CD8-positive, alpha-beta memory T cell (primary cell): ENCODE results near the gene KLB. TPM values are rescaled to one million over a fixed set of nuclear protein-coding genes. Genes with fewer than 3 reads are reported as not detected.

ENCODE experiments used
- CTCF ChIA-PET: fragments of 350-600 bp; sonication (Branson Sonifier 250); formaldehyde crosslinking; loops from one replicate; lab custom pipeline; 2021; ENCODE audit warnings: antibody characterized with exemption; lab: Charles Lee
- POLR2A ChIA-PET: fragments of 350-600 bp; sonication (Branson Sonifier 250); formaldehyde crosslinking; loops from one replicate; lab custom pipeline; 2021; ENCODE audit warnings: antibody characterized with exemption; lab: Charles Lee
- DNase-seq, 5 donors: peaks; one replicate each; pipeline versions ENCODE4 v3.0.0 to v3.0.0-alpha.2; 2020 to 2022; ENCODE audit warnings: mixed read lengths in 1 of 5
- H3K27ac ChIP-seq: one replicate; pipeline ENCODE4 v1.7.0; 2013; ENCODE audit warnings: low read depth, mild to moderate bottlenecking, low read length, moderate library complexity
- H3K27me3 ChIP-seq: 2 replicates; pipeline ENCODE4 v1.7.0; 2013; ENCODE audit warnings: low read length, mild to moderate bottlenecking; ENCODE audit not compliant: insufficient read depth, poor library complexity, severe bottlenecking
- H3K36me3 ChIP-seq: 2 replicates; pipeline ENCODE4 v1.7.0; 2013; ENCODE audit warnings: mild to moderate bottlenecking, low read length, moderate library complexity; ENCODE audit not compliant: insufficient read depth
- H3K4me1 ChIP-seq: 2 replicates; pipeline ENCODE4 v1.7.0; 2013; ENCODE audit warnings: mild to moderate bottlenecking, low read length, moderate library complexity; ENCODE audit not compliant: insufficient read depth
- H3K4me3 ChIP-seq: 2 replicates; pipeline ENCODE4 v1.7.0; 2013; ENCODE audit warnings: mild to moderate bottlenecking, low read length
- H3K9me3 ChIP-seq: 2 replicates; pipeline ENCODE4 v1.7.0; 2013; ENCODE audit warnings: mild to moderate bottlenecking, low read length
- H3K27ac Mint-ChIP-seq, 8 donors: one replicate each; pipeline ENCODE4 v1.8.0; 2020 to 2021; ENCODE audit warnings: mixed read lengths in 8 of 8, mild to moderate bottlenecking in 6 of 8, inconsistent platforms in 3 of 8, moderate library complexity in 3 of 8
- H3K27me3 Mint-ChIP-seq, 2 donors: one replicate each; pipeline ENCODE4 v1.8.0; 2020 to 2021; ENCODE audit warnings: mixed read lengths in 2 of 2, mild to moderate bottlenecking in 1 of 2, moderate library complexity in 1 of 2
- H3K36me3 Mint-ChIP-seq, 3 donors: one replicate each; pipeline ENCODE4 v1.8.0; 2020 to 2021; ENCODE audit warnings: mixed read lengths in 3 of 3, inconsistent platforms in 1 of 3, mild to moderate bottlenecking in 1 of 3
- H3K4me1 Mint-ChIP-seq, 3 donors: one replicate each; pipeline ENCODE4 v1.8.0; 2020 to 2021; ENCODE audit warnings: mixed read lengths in 3 of 3, inconsistent platforms in 1 of 3, mild to moderate bottlenecking in 1 of 3
- H3K4me3 Mint-ChIP-seq, 7 donors: one replicate each; pipeline ENCODE4 v1.8.0; 2020 to 2021; ENCODE audit warnings: mixed read lengths in 7 of 7, mild to moderate bottlenecking in 6 of 7, moderate library complexity in 4 of 7, inconsistent platforms in 2 of 7
- H3K9me3 Mint-ChIP-seq, 5 donors: one replicate each; pipeline ENCODE4 v1.8.0; 2020 to 2022; ENCODE audit warnings: mixed read lengths in 5 of 5, mild to moderate bottlenecking in 3 of 5, moderate library complexity in 2 of 5, inconsistent platforms in 1 of 5
- polyA plus RNA-seq: library from polyadenylated mRNA; unstranded; fragments of 300-500 nt; fragmentation: Illumina TruSeq; gene quantifications from one replicate; pipeline ENCODE4 v1.2.3, GENCODE V29; 2021
- total RNA-seq, 2 experiments: library from RNA; stranded (reverse); gene quantifications; one replicate each; pipeline ENCODE4 v1.2.3, GENCODE V29; 2021

Gene KLB
- total and polyA plus RNA-seq, 3 experiments from 2014 or later: not detected

DNA sequence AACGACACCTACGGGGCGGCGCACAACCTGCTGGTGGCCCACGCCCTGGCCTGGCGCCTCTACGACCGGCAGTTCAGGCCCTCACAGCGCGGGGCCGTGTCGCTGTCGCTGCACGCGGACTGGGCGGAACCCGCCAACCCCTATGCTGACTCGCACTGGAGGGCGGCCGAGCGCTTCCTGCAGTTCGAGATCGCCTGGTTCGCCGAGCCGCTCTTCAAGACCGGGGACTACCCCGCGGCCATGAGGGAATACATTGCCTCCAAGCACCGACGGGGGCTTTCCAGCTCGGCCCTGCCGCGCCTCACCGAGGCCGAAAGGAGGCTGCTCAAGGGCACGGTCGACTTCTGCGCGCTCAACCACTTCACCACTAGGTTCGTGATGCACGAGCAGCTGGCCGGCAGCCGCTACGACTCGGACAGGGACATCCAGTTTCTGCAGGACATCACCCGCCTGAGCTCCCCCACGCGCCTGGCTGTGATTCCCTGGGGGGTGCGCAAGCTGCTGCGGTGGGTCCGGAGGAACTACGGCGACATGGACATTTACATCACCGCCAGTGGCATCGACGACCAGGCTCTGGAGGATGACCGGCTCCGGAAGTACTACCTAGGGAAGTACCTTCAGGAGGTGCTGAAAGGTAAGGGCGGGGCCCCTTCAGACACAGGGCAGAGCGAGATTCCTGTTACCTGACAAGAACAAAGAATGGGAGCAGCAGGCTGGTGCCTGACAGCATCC, 40.3 kb downstream of the KLB start:
- Histone ChIP-seq H3K36me3 (peaks cover 9% of the 10 kb centered on the region), H3K27ac (no peak overlapping the region), H3K27me3 (no peaks in the 10 kb centered on the region), H3K9me3 (no peaks in the 10 kb centered on the region), H3K4me1 (peaks cover 9% of the 10 kb centered on the region), H3K4me3 (peak overlapping the region; percentile 53)
- H3K9me3 Mint-ChIP-seq: no peaks in the 10 kb centered on the region
- ChIA-PET POLR2A (interaction anchor here (0.7 to 1.8 kb wide), 2 partner anchors 12 to 1439 kb away, joined by 3 to 6 read pairs; partner anchors contain the start of genes LIAS and RPL9), CTCF (interaction anchor here (1.9 kb wide), 1 partner anchor 12 kb away, joined by 5 read pairs; the partner anchor contains the start of genes LIAS and RPL9)
- peaks cover 0 to 15% (median 3%) of the 10 kb centered on the region in 3 donors for H3K4me1 Mint-ChIP-seq
- peaks cover 0 to 16% (median 7%) of the 10 kb centered on the region in 3 donors for H3K36me3 Mint-ChIP-seq
- peak overlapping the region; percentile 10 to 80 (median 59) for H3K4me3 Mint-ChIP-seq
- no peaks in the 10 kb centered on the region for H3K27me3 Mint-ChIP-seq
- DNase-seq: peak; percentile 20 to 76 (median 33)
- H3K27ac Mint-ChIP-seq: peak overlapping the region in 4 of 8 donors; percentile 40 to 80 (median 63)

DNA sequence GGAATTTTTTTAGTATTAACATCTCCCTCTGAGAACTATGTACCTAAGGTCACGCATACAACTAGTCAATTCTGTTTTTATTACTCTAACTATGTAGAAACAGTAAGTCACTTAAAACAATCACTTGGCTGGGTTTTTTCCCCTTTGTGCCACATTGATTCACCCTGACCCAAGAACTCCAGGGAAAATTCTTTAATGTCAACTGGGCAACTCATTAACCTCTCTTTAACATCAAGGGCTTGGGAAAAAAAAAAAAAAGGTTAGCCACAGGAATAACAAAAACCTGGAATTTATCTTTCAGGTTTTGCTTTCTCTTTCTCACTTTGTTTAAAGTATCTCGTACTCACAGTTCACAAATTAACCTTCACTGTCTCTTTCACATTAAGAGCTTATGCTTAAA, 43.9 kb downstream of the KLB start:
- Mint-ChIP-seq H3K36me3 (peaks cover 0 to 51% (median 20%) of the 10 kb centered on the region in 3 donors), H3K9me3 (no peaks in the 10 kb centered on the region), H3K27me3 (no peaks in the 10 kb centered on the region), H3K4me3 (no peak overlapping the region), H3K4me1 (peaks cover 7 to 29% (median 15%) of the 10 kb centered on the region in 3 donors), H3K27ac (peak overlapping the region in 6 of 8 donors; percentile 35 to 83 (median 60))
- Histone ChIP-seq H3K4me1 (peaks cover 9% of the 10 kb centered on the region), H3K4me3 (no peak overlapping the region), H3K9me3 (no peaks in the 10 kb centered on the region), H3K27me3 (no peaks in the 10 kb centered on the region), H3K27ac (no peak overlapping the region), H3K36me3 (peaks cover 32% of the 10 kb centered on the region)
- ChIA-PET CTCF (no interaction called here), POLR2A (no interaction called here)
- no peak for DNase-seq

DNA sequence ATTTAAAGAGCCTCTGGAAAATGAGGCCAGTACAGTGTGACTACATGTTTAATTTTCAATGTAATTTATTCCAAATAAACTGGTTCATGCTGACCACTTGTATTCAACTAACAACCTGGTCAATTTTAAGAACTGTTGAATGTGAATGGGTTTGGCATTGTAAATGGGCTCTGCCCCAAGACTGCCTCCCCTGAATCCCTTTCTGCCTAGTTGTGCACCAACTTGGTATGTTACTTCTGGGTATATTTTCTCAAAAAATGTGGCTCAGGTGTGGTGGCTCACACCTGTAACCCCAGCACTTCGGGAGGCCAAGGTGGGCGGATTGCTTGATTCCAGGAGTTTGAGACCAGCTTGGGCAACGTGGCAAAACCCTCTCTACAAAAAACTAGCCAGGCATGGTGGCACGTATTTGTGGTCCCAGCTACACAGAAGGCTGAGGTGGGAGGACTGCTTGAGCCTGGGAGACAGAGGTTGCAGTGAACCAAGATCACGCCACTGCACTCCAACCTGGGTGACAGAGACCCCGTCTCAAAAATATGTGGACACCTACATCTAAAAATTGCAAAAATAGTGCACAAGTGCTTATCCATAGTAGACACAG, 44.8 kb downstream of the KLB start:
- no peaks in the 10 kb centered on the region for H3K9me3 ChIP-seq
- peak overlapping the region in 1 of 7 donors; percentile 30 for H3K4me3 Mint-ChIP-seq
- DNase-seq: no peak
- ChIA-PET CTCF (no interaction called here), POLR2A (no interaction called here)
- peak overlapping the region in 4 of 8 donors; percentile 18 to 80 (median 60) for H3K27ac Mint-ChIP-seq
- H3K36me3 ChIP-seq: peaks cover 38% of the 10 kb centered on the region
- no peak overlapping the region for H3K27ac ChIP-seq
- no peaks in the 10 kb centered on the region for H3K27me3 Mint-ChIP-seq
- peaks cover 0 to 59% (median 22%) of the 10 kb centered on the region in 3 donors for H3K36me3 Mint-ChIP-seq
- no peaks in the 10 kb centered on the region for H3K27me3 ChIP-seq
- H3K4me1 Mint-ChIP-seq: peaks cover 13 to 38% (median 24%) of the 10 kb centered on the region in 3 donors
- peaks cover 12% of the 10 kb centered on the region for H3K4me1 ChIP-seq
- H3K9me3 Mint-ChIP-seq: no peaks in the 10 kb centered on the region
- no peak overlapping the region for H3K4me3 ChIP-seq

DNA sequence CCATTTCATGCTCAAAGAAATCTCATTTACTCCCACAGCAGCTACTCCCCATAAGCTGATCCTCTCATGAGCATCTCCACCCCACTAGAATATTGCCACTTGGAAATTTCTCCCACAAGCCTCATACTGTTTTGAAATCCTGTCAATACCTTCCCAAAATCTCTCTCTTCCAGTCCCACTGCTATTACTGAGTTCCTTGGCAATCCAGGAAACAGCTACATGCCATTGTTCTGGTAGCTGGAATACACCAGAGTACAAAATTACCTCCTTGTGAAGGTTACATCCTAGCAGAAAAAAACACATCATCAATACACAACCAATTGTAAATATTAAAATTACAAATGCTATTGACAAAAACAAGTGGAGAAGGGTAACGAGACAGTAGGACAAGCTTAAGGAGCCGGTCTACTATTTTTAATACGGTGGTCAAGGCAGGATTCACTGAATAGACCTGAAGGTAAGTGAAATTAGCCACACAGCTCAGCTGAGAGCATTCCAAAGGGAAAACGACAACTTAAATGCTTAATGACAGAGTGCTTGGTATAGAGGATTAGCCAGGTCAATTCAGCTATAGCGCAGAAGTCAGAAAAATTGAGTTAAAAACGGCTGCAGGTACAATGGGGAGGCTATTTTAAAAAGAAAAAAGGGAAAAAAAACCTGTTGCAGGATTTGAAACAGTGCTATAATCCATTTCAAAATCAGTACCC, 45.6 kb downstream of the KLB start:
- H3K27ac Mint-ChIP-seq: peak overlapping the region in 3 of 8 donors; percentile 37 to 80 (median 58)
- H3K9me3 ChIP-seq: no peaks in the 10 kb centered on the region
- H3K4me3 ChIP-seq: no peak overlapping the region
- peaks cover 3 to 66% (median 28%) of the 10 kb centered on the region in 3 donors for H3K36me3 Mint-ChIP-seq
- H3K27me3 ChIP-seq: no peaks in the 10 kb centered on the region
- H3K4me3 Mint-ChIP-seq: no peak overlapping the region
- H3K4me1 ChIP-seq: peaks cover 15% of the 10 kb centered on the region
- no peak for DNase-seq
- no peaks in the 10 kb centered on the region for H3K27me3 Mint-ChIP-seq
- ChIA-PET POLR2A (no interaction called here), CTCF (no interaction called here)
- peaks cover 20 to 41% (median 32%) of the 10 kb centered on the region in 3 donors for H3K4me1 Mint-ChIP-seq
- no peaks in the 10 kb centered on the region for H3K9me3 Mint-ChIP-seq
- H3K27ac ChIP-seq: no peak overlapping the region
- peaks cover 45% of the 10 kb centered on the region for H3K36me3 ChIP-seq

- POLR2A ChIA-PET: interaction anchor here (0.6 kb wide), 1 partner anchor 106 kb away, joined by 5 read pairs; no protein-coding TSS in a partner anchor
- no peaks in the 10 kb centered on the region for H3K9me3 Mint-ChIP-seq
These were observed 46.3 kb downstream of the KLB start for GRCh38 chr4:39452860-39453587.

GRCh38 chr4:39453738-39454137, 47.0 kb downstream of the KLB start:
- no peaks in the 10 kb centered on the region for H3K27me3 ChIP-seq
- H3K36me3 Mint-ChIP-seq: peaks cover 5 to 81% (median 31%) of the 10 kb centered on the region in 3 donors
- peaks cover 29 to 45% (median 44%) of the 10 kb centered on the region in 3 donors for H3K4me1 Mint-ChIP-seq
- H3K27ac ChIP-seq: no peak overlapping the region
- H3K4me3 Mint-ChIP-seq: no peak overlapping the region
- H3K4me1 ChIP-seq: peaks cover 18% of the 10 kb centered on the region
- H3K36me3 ChIP-seq: peaks cover 51% of the 10 kb centered on the region
- H3K27ac Mint-ChIP-seq: peak overlapping the region in 1 of 8 donors; percentile 80
- no peak overlapping the region for H3K4me3 ChIP-seq
- no peaks in the 10 kb centered on the region for H3K9me3 ChIP-seq
- no peaks in the 10 kb centered on the region for H3K9me3 Mint-ChIP-seq
- no peak for DNase-seq
- ChIA-PET POLR2A (interaction anchor here (0.6 kb wide), 1 partner anchor 105 kb away, joined by 5 read pairs; no protein-coding TSS in a partner anchor), CTCF (no interaction called here)
- no peaks in the 10 kb centered on the region for H3K27me3 Mint-ChIP-seq

More at GRCh38 chr4:39452860-39453587, 46.3 kb downstream of the KLB start:
- peaks cover 5 to 74% (median 31%) of the 10 kb centered on the region in 3 donors for H3K36me3 Mint-ChIP-seq
- Histone ChIP-seq H3K9me3 (no peaks in the 10 kb centered on the region), H3K27ac (no peak overlapping the region), H3K4me3 (no peak overlapping the region), H3K4me1 (peaks cover 18% of the 10 kb centered on the region), H3K27me3 (no peaks in the 10 kb centered on the region), H3K36me3 (peaks cover 51% of the 10 kb centered on the region)
- peak overlapping the region in 2 of 8 donors; percentile 38 to 80 for H3K27ac Mint-ChIP-seq
- no peak for DNase-seq
- no peaks in the 10 kb centered on the region for H3K27me3 Mint-ChIP-seq
- peak overlapping the region in 1 of 7 donors; percentile 34 for H3K4me3 Mint-ChIP-seq
- H3K4me1 Mint-ChIP-seq: peaks cover 25 to 41% (median 39%) of the 10 kb centered on the region in 3 donors
- CTCF ChIA-PET: no interaction called here

GRCh38 chr4:39455486-39455885, 48.8 kb downstream of the KLB start:
- no peaks in the 10 kb centered on the region for H3K9me3 Mint-ChIP-seq
- H3K27me3 ChIP-seq: no peaks in the 10 kb centered on the region
- peaks cover 5 to 84% (median 31%) of the 10 kb centered on the region in 3 donors for H3K36me3 Mint-ChIP-seq
- peak overlapping the region in 5 of 8 donors; percentile 23 to 100 (median 69) for H3K27ac Mint-ChIP-seq
- H3K9me3 ChIP-seq: no peaks in the 10 kb centered on the region
- peaks cover 51% of the 10 kb centered on the region for H3K36me3 ChIP-seq
- ChIA-PET CTCF (no interaction called here), POLR2A (interaction anchor here (0.6 kb wide), 1 partner anchor 171 kb away, joined by 4 read pairs; no protein-coding TSS in a partner anchor)
- H3K4me3 ChIP-seq: no peak overlapping the region
- DNase-seq: no peak
- peaks cover 26% of the 10 kb centered on the region for H3K4me1 ChIP-seq
- no peaks in the 10 kb centered on the region for H3K27me3 Mint-ChIP-seq
- peaks cover 39 to 56% (median 55%) of the 10 kb centered on the region in 3 donors for H3K4me1 Mint-ChIP-seq
- H3K4me3 Mint-ChIP-seq: no peak overlapping the region
- no peak overlapping the region for H3K27ac ChIP-seq
